ENCODE measurements around the gene TRAPPC6A. TPM values are rescaled to one million over a fixed set of nuclear protein-coding genes. Genes with fewer than 3 reads are reported as not detected.

The TRAPPC6A gene
- total and polyA plus RNA-seq, 2 of the 13 experiments (the other 11 are each of a cell fraction or from before 2014, with no cell fraction given), result 6.5 to 21.0 TPM

DNA sequence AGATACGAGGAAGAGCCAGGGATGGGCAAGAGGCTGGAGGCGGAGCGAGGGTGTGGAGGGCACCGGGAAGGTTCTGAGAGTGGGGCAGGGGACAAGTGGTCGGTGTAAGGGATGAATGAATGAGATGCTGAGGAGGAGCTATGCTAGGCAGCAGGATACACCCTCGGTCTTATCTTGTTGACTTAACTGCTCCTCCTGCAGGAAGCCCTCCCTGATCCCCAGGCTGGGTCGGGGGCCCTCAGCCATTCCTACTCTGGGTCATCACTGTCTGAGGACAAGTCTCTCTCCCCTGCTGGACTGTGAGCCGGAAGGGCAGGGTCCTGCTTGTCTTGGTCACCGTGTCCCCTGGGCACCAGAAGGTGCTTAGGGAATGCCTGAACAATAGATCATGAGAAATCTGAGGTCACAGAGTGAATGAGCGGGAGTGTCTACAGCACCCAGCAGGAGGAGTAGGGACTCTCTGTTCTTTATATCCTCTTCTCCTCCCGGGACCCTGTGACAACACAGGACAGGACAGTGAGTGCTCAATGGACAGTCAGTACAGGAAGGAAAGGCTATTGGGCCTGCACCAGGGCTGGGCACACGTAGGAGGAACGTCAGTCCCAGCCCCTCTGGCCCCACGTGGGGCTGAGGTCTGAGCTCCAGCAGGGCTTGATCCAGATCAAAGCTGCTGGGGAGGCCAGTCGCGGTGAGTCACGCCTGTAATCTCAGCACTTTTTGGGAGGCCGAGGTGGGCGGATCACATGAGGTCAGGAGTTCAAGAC, 23.8 kb downstream of the TRAPPC6A start (continued):
- TF ChIP-seq, protein P1, sequence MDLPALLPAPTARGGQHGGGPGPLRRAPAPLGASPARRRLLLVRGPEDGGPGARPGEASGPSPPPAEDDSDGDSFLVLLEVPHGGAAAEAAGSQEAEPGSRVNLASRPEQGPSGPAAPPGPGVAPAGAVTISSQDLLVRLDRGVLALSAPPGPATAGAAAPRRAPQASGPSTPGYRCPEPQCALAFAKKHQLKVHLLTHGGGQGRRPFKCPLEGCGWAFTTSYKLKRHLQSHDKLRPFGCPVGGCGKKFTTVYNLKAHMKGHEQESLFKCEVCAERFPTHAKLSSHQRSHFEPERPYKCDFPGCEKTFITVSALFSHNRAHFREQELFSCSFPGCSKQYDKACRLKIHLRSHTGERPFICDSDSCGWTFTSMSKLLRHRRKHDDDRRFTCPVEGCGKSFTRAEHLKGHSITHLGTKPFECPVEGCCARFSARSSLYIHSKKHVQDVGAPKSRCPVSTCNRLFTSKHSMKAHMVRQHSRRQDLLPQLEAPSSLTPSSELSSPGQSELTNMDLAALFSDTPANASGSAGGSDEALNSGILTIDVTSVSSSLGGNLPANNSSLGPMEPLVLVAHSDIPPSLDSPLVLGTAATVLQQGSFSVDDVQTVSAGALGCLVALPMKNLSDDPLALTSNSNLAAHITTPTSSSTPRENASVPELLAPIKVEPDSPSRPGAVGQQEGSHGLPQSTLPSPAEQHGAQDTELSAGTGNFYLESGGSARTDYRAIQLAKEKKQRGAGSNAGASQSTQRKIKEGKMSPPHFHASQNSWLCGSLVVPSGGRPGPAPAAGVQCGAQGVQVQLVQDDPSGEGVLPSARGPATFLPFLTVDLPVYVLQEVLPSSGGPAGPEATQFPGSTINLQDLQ (CRISPR knock-in tag; IDR thresholded peaks at IDR 0.05), result no peak
- TF ChIP-seq, protein P2, sequence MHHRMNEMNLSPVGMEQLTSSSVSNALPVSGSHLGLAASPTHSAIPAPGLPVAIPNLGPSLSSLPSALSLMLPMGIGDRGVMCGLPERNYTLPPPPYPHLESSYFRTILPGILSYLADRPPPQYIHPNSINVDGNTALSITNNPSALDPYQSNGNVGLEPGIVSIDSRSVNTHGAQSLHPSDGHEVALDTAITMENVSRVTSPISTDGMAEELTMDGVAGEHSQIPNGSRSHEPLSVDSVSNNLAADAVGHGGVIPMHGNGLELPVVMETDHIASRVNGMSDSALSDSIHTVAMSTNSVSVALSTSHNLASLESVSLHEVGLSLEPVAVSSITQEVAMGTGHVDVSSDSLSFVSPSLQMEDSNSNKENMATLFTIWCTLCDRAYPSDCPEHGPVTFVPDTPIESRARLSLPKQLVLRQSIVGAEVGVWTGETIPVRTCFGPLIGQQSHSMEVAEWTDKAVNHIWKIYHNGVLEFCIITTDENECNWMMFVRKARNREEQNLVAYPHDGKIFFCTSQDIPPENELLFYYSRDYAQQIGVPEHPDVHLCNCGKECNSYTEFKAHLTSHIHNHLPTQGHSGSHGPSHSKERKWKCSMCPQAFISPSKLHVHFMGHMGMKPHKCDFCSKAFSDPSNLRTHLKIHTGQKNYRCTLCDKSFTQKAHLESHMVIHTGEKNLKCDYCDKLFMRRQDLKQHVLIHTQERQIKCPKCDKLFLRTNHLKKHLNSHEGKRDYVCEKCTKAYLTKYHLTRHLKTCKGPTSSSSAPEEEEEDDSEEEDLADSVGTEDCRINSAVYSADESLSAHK (CRISPR knock-in tag; IDR thresholded peaks at IDR 0.05; ENCODE audit: borderline replicate concordance), result no peak
- TF ChIP-seq, protein P3, sequence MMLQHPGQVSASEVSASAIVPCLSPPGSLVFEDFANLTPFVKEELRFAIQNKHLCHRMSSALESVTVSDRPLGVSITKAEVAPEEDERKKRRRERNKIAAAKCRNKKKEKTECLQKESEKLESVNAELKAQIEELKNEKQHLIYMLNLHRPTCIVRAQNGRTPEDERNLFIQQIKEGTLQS (CRISPR knock-in tag; IDR thresholded peaks at IDR 0.05), result peak; percentile 89
- TF ChIP-seq FOXK1 (CRISPR knock-in tag; IDR thresholded peaks at IDR 0.05; ENCODE audit: borderline replicate concordance, low read depth) (no peak), ATF7 (IDR thresholded peaks at IDR 0.05) (no peak), ATF7 (CRISPR knock-in tag; IDR thresholded peaks at IDR 0.05) (0 out of 2 replicates have a peak, but pooled peaks have one; percentile 65), KLF13 (CRISPR knock-in tag; IDR thresholded peaks at IDR 0.05) (no peak), ZNF550 (CRISPR knock-in tag; IDR thresholded peaks at IDR 0.05; ENCODE audit: borderline replicate concordance) (no peak), GATAD2A (CRISPR knock-in tag; IDR thresholded peaks at IDR 0.05) (peak; percentile 41; the same call in 1 of the 2 replicates), NFRKB (IDR thresholded peaks at IDR 0.05) (no peak), TBL1XR1 (IDR thresholded peaks at IDR 0.05; ENCODE audit: borderline replicate concordance, low read length, partially characterized antibody) (no peak), ATF1 (CRISPR knock-in tag; IDR thresholded peaks at IDR 0.05) (peak; percentile 87), BCL6 (CRISPR knock-in tag; IDR thresholded peaks at IDR 0.05) (no peak), ARNTL (CRISPR knock-in tag; IDR thresholded peaks at IDR 0.05) (peak; percentile 82), ZNF317 (CRISPR knock-in tag; IDR thresholded peaks at IDR 0.05) (no peak), SP1 (IDR thresholded peaks at IDR 0.05) (no peak), SP1 (CRISPR knock-in tag; IDR thresholded peaks at IDR 0.05) (peak; percentile 71), ZNF264 (CRISPR knock-in tag; IDR thresholded peaks at IDR 0.05) (no peak), CEBPG (CRISPR knock-in tag; IDR thresholded peaks at IDR 0.05) (peak; percentile 25; the same call in 1 of the 2 replicates), ZNF331 (CRISPR knock-in tag; IDR thresholded peaks at IDR 0.05) (peak; percentile 78; the same call in 1 of the 2 replicates), DPF2 (CRISPR knock-in tag; IDR thresholded peaks at IDR 0.05; ENCODE audit: borderline replicate concordance, low read depth) (peak; percentile 32; the same call in 1 of the 2 replicates), TCF7 (IDR thresholded peaks at IDR 0.05; ENCODE audit: low read depth) (peak; percentile 87), TBX2 (CRISPR knock-in tag; IDR thresholded peaks at IDR 0.05; ENCODE audit: borderline replicate concordance) (peak; percentile 95), ZNF761 (CRISPR knock-in tag; conservative IDR thresholded peaks at IDR 0.05) (peak; percentile 23; the same call in 1 of the 2 replicates), ZSCAN12 (CRISPR knock-in tag; IDR thresholded peaks at IDR 0.05) (no peak)
- TF ChIP-seq, protein P4, sequence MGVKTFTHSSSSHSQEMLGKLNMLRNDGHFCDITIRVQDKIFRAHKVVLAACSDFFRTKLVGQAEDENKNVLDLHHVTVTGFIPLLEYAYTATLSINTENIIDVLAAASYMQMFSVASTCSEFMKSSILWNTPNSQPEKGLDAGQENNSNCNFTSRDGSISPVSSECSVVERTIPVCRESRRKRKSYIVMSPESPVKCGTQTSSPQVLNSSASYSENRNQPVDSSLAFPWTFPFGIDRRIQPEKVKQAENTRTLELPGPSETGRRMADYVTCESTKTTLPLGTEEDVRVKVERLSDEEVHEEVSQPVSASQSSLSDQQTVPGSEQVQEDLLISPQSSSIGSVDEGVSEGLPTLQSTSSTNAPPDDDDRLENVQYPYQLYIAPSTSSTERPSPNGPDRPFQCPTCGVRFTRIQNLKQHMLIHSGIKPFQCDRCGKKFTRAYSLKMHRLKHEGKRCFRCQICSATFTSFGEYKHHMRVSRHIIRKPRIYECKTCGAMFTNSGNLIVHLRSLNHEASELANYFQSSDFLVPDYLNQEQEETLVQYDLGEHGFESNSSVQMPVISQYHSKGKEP (CRISPR knock-in tag; IDR thresholded peaks at IDR 0.05), result no peak

Measured in HepG2 (cell line).